SIG-M5 treated with dmso at 0.1 percent for 504 hours (cell line): ENCODE data around the gene PRSS8.
"Not testable (repeated sequence)": the region's sequence is repeated elsewhere in the genome, so short reads cannot be mapped to it uniquely, and the experiment has no call there.

Source experiments
- DNase-seq: peaks from one replicate; lab custom pipeline; 2025; ENCODE audit not compliant: unreplicated experiment; lab: John Stamatoyannopoulos, UW

The PRSS8 gene

DNA sequence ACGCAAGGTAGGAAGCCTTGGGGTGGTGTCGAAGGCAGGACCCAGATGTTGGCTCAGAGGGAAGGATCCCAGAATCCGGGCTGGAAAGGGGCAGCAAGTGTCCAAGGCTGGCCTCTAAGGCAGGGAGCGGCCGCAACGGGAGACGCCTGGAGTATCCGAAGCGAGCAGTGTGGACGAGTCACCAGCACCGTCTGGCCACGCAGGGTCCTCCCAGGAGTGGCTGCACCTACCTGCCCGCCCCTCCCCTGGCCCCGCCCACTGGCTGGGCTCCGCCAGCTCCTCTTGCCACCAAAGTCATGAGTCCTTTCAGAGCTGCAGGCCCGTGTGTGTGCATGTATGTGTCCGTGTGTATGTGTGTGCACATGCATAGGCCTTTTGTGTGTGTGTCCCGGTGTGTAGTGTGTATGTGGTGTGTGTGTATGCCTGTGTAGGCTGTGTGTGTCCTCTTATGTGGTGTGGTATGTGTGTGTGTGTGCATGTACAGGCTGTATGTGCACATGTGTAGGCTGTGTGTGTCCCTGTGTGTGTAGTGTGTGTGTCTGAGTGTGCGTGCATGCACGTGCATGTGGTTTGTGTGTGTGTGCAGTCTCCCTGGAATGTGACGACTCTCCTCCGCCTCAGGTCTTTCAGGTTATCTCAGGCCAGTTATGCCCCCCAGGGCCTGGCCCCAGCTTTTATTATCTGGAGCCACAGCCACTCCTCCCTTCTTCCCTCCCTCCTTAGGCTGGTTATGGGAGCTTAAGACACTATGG is at the start of gene PRSS8:
Gene PRSS8, minus strand, starts transcription at position 193 of the 752 bp plus-strand sequence. CDS start 229 bp downstream, outside the sequence.
- DNase-seq = no peak

DNA sequence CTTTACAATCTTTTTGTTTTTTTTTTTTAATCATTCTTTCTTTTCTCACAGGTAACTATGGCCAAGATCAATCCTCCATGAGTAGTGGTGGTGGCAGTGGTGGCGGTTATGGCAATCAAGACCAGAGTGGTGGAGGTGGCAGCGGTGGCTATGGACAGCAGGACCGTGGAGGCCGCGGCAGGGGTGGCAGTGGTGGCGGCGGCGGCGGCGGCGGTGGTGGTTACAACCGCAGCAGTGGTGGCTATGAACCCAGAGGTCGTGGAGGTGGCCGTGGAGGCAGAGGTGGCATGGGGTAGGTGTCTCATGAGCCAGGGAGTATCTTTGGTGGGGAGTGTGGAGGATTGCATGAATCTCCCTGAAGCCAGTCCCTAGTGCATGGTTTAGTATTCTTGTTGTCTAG is 49.4 kb upstream of the PRSS8 start:
- DNase-seq = no peak

DNA sequence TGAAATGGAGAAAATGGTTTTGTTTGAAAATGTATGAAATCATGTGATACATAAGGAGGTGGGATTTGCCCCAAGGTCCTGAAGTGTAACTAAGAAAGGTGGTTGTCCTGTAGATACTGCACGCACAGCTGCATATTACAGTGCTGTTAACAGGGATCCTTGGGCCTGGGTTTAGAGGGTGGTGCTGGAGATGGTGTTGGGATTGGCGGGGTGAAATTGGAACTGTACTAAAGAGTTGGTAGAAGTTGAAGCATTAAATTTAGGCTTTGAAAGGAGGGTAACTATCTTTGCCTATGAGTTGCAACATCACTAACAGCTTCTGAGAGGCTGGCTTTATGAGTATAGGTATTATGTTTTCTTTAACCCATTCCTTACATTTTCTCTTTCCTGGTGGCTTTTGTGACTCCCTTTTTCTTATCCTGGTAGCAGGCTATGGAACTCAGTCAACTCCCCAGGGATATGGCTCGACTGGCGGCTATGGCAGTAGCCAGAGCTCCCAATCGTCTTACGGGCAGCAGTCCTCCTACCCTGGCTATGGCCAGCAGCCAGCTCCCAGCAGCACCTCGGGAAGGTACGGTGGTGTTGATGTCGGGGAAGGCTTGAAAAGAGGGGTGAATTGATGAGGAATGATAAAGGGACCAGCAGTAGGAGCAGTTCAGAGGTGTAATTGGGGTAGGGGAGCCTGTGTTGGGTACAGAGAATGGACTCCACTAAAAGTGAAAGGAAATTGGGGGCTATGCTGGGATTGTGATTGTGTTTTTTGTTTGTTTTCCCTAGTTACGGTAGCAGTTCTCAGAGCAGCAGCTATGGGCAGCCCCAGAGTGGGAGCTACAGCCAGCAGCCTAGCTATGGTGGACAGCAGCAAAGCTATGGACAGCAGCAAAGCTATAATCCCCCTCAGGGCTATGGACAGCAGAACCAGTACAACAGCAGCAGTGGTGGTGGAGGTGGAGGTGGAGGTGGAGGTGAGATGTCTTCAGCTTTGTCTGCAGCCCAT is 48.2 kb upstream of the PRSS8 start:
- no peak for DNase-seq

DNA sequence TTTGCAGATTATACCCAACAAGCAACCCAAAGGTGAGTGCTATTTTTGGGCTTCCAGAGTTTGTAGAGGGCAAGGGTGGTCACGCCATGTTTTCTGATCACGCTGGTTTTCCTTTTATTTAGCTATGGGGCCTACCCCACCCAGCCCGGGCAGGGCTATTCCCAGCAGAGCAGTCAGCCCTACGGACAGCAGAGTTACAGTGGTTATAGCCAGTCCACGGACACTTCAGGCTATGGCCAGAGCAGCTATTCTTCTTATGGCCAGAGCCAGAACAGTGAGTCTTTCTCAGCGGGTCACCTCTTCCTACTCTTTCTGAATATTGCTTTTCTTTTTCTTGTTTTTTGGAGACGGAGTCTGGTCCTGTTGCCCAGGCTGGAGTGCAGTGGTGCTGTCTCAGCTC is 46.9 kb upstream of the PRSS8 start:
- no peak for DNase-seq

DNA sequence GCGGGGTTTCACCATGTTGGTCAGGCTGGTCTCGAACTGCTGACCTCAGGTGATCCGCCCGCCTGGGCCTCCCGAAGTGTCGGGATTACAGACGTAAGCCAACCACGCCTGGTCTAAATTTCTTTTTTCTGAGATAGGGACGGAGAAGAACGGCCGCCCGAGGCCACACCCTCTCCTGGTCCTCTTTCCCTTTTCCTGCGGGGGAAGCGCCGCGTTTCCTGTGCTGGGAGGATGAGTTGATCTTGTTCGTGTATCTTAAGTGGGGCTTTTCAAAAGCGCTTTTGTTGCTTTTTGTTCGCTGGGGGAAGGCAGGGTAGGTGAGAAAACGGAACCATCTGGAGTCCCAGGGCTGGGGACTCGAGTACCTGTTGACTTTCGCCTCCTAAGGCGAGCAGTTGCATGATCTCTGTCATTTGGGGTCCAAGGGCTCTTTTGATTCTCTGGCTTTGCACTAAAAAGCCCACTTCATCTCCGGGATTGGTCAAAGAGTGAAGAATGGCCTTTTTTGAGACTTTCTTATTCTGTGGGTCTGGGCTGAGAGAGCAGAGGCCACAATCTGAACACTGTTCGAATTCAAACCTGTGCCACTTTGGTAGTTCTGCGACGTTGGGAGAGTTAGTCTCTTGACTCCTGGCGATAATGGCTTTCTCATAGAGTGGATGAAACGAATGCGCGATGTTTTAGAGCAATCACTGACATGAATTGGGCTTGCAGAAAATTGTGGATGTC is 45.7 kb upstream of the PRSS8 start:
- no peak for DNase-seq

DNA sequence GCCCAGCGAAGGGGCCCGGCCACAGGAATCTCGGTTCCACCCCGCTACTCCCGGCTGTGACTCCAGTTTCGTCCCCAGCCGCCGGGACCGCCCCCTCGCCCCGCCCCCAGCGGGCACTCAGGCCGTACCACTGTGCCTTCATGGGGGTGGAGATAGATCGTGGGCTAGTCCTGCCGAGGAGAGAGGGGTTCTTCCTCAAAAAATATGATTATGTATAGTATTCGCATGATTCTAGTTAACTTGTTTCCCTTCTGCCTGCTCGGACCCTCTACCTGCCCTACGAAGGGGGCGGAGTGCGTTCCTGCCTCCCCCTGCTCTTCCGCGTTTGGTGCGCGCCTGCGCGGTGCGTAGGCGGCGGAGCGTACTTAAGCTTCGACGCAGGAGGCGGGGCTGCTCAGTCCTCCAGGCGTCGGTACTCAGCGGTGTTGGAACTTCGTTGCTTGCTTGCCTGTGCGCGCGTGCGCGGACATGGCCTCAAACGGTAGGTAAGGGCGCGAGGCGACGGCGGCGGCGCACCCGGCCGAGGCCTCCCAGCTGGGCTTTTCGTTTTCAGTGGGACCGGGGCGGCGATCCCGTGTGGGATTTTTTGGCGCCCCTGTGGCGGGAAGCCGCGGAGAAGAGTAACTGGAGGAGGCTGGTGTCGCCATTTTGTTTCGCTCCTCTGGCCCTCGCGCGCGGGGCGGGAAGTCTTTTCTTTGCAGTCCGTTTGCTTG is 44.4 kb upstream of the PRSS8 start, which contains the start of gene FUS:
Gene FUS, plus strand, starts transcription at position 393 of the 713 bp plus-strand sequence. Its CDS starts 76 bp downstream, at position 469.
- peak; percentile 80 for DNase-seq

DNA sequence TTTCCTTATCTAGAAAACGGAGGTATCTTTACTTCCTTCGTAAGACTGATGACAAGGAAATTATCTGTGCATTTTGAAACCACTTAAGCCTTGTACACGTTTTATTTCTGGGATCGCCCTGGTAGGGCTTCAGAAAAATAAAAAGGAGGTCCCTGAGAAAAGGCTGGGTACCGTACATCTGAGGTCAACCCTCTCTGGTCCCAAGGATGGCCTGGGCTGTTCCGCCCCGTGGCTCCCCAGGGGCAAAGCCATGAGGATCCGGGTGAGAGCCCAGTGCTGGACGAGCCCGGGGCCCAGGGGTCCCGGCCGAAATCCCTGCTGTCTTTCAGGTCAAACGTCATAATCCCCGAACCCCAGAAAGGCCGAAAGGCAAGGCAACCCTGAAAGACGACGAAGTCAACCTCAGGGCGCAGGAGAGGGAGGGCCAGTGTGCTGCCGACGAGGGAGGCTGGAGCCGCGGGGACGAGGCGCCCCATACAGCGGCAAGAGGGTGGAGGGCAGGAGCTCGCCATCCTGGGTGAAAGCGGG is 43.8 kb upstream of the PRSS8 start:
- no peak for DNase-seq

DNA sequence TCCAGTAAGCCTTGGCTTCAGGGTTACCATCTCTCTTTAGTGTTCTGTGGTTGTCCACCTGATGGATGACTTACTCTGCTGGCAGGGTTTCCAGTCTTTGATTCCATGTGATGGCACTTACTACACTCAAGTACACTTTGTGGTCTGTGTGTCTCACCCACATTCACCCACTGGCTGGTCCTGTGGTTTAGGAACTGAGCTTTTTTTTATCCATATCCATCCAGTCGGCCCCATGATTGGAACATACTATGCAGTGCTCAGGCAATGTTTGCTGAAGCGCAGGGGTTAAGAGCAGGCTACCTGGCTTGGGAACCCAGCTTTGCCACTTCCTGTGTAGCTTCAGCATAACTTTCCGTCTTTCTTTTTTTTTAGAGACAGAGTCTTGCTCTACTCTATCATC is 41.6 kb upstream of the PRSS8 start:
- peak; percentile 39 for DNase-seq

DNA sequence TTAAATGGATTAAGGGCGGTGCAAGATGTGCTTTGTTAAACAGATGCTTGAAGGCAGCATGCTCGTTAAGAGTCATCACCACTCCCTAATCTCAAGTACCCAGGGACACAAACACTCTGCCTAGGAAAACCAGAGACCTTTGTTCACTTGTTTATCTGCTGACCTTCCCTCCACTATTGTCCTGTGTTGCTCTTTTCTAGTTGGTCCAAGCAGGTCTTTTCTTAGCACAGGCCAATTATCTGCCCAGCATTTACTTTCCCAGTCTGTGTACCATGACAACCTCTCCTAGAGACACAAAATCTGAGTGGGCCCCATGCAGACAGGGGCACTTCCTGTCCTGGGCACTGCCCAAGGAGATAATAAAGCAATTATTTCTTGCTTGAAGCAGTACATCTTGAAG is 34.5 kb upstream of the PRSS8 start:
- DNase-seq = not testable (repeated sequence)

DNA sequence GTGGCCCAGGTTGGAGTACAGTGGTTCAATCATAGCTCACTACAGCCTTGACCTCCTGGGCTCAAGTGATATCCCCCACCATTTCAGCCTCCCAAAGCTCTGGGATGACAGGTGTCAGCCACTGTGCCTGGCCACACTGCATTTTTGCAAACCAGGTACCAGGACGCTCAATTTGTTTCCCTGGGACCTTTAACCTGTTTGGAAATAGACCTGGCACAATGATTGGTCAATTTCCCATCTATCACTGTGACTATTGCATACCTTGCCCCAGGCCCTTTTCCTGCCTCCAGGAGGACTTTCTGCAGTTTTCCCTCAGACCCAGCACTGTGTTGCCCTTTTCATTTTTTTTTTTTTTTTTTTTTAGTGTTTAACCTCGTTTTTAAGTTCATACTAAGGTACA is 33.3 kb upstream of the PRSS8 start:
- DNase-seq = peak; percentile 18

DNA sequence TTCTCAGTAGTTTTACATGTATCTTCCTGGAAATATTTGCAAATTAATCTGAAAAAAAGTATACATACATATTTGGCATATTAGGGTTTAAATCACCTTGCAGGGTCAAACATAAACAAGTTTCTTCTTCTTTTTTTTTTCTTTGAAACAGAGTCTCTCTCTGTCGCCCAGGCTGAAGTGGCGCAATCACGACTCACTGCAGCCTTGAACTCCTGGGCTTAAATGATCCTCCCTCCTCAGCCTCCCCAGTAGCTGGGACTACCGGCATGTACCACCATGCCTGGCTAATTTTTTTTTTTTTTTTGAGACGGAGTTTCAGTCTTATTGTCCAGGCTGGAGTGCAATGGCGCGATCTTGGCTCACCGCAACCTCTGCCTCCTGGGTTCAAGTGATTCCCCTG is 31.8 kb upstream of the PRSS8 start:
- DNase-seq = no peak

DNA sequence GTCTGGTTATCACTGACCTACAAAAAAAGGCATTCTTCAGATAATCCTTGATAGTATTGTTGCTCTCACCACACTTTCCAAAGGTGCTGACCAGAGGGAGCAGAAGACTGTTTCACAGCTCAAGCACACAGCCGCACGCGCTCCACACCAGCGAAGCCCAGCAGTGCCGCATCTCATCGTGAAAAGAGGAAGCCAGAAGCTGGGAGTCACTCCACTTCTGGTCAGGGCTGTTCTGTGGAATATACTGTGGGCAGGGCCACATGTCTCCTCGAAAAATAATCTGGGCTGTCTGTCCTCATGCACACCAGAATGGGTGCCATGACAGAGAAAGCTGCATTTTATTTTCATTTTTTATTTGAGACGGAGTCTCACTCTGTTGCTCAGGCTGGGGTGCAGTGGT is 21.6 kb upstream of the PRSS8 start:
- peak; percentile 51 for DNase-seq

DNA sequence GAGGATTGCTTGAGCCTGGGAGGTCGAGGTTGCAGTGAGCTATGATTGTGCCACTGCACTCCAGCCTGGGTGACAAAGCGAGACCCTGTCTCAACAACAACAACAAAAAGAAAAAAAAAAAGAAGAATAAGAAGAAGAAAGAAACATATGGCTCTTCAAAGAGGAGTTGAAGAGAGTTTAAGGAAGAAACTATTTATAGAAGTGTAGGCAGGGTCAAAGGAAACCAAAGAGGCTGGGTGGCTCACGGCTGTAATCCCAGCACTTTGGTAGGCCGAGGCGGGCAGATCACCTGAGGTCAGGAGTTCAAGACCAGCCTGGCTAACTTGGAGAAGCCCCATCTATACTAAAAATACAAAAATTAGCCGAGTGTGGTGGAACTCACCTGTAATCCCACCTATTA is 15.4 kb upstream of the PRSS8 start:
- peak; percentile 26 for DNase-seq

DNA sequence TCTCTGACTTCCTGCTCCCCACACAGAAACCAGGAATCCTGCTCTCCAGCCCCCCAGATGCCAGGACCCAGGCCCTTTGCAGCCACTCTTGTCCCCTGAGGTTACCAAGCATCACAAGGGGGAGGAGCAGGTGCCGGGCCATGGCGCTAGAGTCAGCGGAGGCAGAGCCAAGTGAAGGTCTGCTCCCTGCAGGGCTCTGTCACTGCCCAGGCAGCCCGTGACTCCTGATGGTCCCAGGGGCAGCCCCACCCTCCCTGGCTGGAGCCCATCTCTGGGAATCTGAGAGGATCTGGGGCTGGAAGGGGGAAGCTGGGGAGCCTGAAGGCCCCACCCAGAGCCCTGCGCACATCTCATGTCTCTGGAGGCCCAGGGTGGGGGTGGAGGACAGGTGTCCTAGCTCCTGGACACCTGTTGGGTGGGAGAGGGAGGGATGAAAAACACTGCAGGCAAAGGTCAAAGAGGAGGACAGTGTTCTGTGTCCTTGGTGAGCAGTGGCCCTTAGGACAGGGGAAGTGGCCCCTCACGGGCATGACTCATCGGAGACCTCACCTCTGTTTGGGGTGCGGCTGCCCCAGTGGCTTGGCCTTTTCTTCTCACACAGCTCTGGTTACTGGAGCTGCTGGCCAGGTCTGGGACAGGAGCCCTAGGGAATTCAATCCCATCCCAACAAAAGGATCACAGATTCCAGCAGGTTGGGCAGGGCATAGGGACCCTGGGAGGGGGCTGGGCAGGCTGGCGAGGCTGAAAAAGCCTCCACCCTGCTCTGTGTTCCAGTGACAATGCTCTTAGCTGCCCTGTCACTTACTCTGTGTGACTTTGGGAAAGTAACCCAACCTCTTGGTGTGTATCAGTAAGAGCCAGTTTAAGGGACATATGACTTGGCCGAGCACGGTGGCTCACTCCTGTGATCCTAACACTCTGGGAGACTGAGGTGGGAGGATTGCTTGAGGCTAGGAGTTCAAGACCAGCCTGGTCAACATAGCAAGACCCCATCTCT is 14.7 kb upstream of the PRSS8 start, which contains the start of gene PRSS36:
Gene PRSS36, minus strand, starts transcription at position 173 of the 997 bp plus-strand sequence. Its CDS starts 31 bp downstream, at position 142.
- DNase-seq = no peak

DNA sequence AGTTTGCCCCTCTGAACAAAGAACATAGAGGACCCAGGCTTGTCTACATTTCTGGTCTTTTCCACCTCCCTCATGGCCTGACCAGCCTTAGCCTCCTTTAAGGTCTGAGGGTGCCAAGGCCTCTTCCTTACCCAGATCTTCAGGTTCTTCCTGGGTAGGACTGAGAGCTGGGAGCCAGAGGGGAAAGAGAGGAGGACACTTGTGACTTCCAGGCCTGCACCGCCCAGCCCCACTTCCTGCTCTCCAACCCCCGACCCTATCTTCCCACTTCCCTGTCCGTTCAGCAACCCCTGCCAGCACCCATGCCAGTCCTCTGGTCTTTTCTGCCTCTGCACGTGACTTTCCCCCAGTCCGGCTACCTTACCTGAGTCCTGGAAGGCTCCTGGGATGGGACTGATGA is 13.8 kb upstream of the PRSS8 start:
- no peak for DNase-seq

DNA sequence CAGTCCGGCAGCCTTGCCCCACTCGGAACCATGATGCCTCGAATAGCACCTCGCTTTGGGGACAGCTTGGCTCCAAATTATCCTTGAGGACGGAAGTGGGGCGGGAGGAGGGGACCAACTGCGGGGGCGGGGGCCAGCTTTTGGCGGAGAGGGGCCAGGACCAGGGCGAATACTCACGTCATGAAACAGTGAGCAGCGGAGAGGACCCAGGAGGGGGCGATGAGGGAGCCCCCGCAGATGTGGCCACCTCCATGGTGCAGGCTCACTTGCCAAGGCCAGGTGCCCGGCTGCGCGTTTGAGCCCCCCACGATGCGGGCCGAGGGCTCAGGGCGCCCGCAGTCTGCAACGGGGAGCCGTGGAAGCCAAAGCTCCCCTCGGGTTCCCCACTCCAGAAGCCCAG is 13.4 kb upstream of the PRSS8 start:
- DNase-seq = no peak

DNA sequence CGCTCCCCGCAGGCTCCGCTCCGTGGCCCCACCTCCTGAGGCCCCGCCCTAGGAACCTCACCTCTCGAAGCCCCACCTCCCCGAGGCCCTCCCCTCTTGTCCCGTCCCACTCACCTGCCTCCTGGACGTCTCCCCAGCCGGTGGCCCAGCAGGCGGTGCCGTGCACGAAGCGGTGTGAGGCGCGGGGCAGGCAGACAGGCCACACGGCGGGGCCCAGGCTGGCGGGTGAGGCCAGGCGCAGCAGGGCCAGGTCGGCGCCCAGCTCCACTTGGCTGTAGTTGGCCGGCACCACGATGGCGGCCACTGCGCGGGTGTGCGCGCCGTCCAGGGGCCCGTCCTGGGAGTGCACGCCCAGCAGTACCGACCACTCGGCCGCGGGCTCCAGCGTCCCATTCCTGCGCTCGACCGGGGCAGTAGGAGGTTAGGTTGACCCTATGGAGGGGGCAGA is 12.8 kb upstream of the PRSS8 start:
- DNase-seq = no peak

DNA sequence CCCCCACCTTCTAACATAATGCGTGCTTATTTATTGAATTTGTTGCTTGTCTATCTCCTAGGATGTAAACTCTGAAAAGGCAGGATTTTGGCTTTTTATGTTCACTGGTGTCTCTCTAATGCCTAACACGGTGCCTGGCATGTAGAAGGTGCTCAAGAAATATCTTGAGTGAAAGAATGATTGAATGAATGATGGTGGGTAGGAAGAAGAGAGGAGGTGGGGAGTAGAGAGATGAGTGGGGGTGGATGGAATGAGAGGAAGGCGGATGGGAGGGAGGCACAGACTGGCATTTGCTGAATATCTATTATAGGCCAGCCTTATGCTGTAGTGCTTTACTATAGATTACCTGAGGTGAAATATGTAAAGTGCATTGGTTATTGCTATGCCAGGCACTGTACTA is 12.0 kb upstream of the PRSS8 start:
- no peak for DNase-seq
